Raji (cell line): Measurements from ENCODE around the gene CCR5AS.

Experiments used
- POLR2A ChIP-seq: IDR thresholded peaks from 2 replicates; pipeline ENCODE4 v1.6.1; 2011; ENCODE audit warnings: low read depth, low read length, control low read depth; ENCODE audit not compliant: insufficient read depth

The CCR5AS gene

DNA sequence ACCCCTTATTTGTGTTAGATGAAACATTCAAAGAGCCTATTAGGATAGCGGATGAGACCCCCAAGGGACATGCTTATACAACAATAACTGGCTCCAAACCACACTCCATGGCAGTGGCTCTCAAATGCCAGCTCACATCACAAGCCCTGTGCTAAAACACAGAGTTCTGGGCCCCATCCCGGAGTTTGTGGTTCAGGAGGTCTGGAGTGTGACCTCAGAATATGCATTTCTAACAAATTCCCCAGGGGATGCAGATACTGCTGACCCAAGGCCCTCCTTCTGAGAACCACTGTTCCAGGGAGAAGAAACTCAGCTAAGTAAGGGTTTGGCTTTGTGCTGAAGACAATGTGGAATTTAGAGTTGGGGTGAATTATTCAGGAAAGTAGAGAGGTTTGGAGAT lies 3.8 kb upstream of the CCR5AS start:
- TF ChIP-seq POLR2A, result no peak

DNA sequence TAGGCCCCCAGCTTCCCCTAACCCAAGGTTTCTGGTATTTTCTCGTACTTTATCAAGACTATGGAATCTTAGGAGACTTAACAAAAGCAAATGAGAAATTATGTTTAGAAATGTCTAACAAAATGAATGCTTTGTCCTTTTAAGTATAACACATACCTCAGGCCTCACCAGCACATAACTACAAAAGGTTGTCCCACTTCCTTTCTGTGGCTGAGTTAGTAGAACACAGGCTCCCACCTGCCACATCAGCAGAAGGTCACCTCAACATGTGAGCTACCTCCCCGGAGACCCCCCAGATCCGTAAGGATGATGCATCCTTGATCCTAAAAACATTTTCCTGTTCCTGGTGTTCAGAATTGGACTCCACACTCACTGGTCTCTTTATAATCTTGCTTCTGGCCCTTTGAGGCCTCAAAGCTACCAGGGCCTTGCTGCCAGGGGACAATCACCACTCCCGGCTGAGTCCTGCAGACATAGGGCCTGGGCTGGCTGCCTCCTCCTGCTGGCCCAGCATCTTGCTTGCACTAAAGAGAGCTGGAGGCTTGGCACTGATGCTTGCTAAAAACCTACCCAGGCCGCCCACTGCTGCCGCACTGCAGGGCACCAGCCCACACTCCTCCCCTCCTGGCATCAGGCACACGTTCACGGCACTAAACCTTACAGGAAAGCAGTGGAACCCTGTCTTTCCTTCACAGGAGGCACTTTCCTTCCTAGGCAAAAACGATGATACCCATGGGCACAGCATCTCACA lies 3.0 kb upstream of the CCR5AS start:
- no peak for TF ChIP-seq POLR2A

DNA sequence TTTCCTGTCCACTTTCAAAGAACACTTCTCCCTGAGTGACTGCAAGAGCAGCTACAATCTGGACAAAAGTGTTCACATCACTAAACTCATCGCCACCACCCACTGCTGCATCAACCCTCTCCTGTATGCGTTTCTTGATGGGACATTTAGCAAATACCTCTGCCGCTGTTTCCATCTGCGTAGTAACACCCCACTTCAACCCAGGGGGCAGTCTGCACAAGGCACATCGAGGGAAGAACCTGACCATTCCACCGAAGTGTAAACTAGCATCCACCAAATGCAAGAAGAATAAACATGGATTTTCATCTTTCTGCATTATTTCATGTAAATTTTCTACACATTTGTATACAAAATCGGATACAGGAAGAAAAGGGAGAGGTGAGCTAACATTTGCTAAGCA lies 2.0 kb upstream of the CCR5AS start:
- TF ChIP-seq POLR2A, result no peak

DNA sequence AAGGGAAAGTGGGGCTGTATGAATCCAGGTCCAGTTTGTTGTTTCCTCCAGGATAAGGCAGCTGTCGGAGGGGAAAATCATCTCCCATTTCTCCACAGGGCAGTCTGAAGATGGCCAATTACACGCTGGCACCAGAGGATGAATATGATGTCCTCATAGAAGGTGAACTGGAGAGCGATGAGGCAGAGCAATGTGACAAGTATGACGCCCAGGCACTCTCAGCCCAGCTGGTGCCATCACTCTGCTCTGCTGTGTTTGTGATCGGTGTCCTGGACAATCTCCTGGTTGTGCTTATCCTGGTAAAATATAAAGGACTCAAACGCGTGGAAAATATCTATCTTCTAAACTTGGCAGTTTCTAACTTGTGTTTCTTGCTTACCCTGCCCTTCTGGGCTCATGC lies 1.1 kb upstream of the CCR5AS start:
- TF ChIP-seq POLR2A, result no peak

DNA sequence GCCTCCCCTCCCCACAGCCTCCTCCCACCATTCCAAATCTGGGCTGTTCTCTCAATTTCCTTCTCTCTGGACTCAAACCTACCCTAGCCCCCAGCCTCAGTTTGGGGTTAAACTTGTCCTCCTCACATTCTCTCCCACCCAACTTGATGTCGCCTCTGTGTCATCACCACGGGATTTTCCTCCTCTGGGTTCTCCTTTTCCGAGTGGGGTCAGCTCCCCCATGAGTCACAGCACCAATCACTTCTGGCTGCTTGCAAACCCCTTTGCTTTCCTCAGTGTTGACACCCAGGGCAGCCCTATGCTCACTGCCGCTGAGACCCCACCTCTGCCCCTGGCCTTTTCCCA lies 451 bp downstream of the CCR5AS start:
- TF ChIP-seq POLR2A, result no peak

DNA sequence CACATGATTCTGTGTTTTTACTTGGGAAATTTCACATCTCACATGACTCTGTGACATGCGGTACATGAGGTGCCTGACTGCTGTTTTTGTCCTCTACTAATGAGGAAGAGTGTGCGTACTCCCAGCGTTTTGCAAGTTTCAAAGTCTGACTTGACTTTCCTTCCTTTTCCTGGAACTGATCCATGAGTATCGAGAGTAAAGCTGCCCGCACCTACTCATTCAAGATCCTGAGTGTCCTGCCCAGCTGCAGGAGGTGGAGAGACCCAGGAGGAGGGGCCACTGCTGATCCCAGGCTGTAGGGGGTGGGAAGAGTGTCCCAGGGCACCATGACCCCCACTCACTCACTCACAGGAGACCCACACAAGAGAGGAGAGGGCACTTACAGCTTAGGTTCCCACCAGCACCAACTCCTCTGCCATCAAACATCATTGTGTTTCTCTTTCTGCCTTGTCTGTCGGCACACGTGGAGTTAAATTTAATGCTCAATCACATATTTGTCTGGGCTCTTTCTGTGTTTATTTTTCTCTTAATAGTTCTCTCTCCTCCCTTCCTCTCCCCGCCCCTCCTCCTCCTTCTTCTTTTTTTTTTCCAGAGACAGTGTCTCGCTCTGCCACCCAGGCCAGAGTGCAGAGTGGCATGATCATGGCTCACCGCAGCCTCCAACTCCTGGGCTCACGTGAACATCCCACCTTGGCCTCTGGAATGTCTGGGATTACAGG lies 1.4 kb downstream of the CCR5AS start:
- TF ChIP-seq POLR2A, result no peak

DNA sequence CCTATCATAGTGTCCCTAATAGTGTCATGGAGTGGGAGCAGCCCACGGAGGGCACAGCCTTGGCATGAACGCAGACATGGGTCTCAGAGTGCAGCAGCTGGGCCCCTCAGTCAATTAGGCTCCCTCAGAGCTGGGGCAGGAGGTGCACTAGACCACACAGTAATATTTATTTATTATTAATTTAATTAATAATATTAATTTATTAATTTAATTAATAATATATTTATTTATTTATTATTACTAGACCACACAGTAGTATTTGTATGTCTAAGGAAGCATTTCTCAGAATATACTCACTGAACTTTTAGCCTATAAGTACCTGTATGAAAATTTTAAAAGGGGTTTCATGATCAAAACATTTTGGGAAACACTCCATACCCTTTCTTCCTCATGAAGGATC lies 5.3 kb downstream of the CCR5AS start:
- TF ChIP-seq POLR2A, result no peak

DNA sequence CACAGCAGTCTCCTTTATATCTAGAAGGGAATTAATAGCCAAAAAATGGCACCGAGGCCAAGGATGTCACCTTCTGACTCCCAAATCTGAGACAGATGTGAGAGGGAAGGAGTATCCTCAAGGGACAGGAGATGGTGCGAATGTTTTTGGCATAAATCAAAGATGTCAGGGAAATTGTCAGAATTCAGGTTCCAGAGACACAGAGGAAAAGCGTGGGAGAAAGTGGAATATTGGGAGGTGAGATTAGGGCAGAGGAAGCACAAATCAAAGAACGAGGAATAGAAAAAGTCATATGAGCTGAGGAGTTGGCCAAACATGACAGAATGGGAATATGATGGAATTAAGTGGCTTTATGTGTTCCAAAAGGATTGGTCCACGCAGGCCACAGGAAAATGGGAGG lies 6.0 kb downstream of the CCR5AS start:
- no peak for TF ChIP-seq POLR2A

DNA sequence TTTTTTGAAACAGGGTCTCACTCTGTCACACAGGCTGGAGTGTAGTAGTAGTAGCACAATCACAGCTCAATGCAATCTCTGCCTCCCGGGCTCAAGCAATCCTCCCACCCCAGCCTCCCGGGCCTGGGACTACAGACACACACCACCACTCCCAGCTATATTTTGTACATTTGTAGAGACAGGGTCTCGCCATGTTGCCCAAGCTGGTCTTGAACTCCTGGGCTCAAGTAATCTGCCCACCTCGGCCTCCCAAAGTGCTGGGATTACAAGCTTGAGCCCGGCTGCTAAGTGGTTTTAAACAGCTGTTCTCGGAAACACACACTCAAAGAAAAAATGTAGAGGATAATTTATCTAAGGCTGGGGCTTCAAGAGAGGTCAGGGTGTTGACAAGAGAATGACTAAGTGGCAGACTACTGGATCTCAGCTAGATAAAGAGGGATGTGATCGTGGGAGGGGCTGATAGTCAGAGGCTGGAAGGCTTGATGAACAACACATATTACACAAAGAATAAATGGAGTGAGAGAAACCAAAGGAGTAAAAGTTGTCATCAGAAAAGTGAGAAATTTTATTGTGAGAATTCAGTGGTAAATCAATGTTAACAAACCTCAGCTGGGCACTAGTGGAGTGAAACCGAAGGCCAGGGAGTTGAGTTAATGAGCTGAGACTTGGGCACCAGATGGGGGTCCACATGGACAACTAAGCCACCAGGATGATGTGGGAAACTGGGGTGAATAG lies 6.7 kb downstream of the CCR5AS start:
- TF ChIP-seq POLR2A, result no peak

DNA sequence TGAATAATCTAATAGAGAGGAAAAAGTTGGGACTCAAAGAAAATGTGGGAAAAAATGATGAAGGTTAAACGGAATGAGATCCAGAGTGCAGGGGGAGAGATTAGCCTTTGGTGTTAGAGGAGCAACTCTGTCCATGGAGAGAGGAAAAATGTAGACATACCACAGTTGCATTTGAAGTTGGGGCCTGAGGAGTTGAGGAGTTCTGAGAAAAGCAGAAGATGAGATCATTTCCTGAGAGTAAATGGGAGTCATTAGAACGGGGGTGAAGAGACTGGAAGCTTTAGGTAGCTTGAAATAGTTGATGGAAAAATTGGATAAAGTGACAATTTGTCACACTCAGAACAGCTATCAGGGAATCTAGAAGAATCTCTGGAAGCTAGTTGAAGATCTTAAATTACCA lies 7.3 kb downstream of the CCR5AS start:
- TF ChIP-seq POLR2A, result no peak

DNA sequence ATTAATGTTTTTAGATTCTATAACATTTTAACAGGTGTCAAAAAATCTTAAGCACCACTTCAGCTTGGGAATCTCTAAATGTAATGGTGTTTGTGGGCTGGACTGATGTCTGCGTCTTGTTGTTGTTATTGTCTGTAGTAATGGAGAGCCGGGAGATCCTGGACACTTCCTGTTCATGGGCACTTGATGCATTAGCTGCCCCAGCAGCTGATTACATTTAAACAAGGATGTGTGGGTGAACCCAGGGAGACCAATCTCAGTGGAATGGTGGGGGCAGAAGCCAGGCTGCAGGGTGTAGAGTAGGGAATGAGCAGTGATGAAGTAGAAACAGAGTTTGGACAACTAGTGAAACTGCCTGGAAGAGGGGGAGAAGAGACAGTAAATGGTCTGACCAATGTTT lies 7.8 kb downstream of the CCR5AS start:
- no peak for TF ChIP-seq POLR2A

DNA sequence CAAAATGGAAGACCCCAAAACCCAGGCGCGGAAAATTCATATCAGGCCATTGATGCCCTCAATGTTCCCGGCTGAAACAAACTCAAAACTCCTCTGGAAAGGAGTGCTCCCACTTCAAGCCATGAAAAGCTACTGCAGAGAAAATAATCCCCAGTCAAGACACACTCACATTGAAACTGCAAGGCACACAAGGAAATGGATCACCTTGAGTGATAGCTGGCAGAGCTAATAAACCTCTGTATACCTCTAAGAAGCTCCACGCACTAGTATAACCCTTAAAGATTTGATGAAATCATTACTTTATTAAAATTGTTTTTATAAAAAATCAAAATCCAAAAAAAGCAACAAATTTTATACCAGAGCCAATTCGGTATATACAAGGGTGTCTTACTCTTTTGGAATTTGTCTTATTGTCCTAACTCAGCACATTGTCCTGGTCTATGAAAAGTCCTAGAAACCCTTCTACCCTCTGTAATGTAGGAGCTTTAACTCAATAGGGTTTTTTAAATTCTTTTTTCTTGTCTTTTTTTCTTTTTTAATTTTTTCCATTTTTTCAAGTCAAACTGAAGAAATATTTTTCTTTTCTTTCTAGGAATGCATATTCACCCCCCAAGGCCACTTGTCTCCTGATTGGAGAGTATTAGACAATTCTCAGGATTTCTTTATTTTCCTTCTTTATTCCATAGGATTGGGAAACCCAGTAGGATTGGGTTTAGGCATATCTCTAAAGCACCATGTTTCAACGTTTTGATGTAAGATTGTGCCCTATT lies 8.5 kb downstream of the CCR5AS start:
- TF ChIP-seq POLR2A, result no peak

DNA sequence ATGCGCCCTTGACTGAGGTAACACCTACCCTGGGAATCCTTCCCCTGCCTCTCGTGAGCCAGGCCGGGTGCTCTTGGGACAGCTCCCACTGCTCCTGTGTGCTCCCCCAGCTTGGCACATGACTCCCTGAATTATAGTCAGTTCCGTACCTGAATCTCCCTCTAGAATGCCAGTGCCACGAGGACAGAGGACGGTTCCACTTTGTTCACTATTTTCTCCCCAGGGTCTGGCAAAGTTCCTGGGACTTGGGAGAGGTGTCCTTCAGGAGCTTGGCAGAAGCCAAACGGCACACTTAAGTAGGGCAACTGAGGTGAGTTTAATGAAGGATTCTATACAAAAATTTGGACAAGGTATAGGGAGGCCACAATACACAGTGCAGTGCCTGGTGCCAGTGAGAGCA lies 9.8 kb downstream of the CCR5AS start:
- no peak for TF ChIP-seq POLR2A

DNA sequence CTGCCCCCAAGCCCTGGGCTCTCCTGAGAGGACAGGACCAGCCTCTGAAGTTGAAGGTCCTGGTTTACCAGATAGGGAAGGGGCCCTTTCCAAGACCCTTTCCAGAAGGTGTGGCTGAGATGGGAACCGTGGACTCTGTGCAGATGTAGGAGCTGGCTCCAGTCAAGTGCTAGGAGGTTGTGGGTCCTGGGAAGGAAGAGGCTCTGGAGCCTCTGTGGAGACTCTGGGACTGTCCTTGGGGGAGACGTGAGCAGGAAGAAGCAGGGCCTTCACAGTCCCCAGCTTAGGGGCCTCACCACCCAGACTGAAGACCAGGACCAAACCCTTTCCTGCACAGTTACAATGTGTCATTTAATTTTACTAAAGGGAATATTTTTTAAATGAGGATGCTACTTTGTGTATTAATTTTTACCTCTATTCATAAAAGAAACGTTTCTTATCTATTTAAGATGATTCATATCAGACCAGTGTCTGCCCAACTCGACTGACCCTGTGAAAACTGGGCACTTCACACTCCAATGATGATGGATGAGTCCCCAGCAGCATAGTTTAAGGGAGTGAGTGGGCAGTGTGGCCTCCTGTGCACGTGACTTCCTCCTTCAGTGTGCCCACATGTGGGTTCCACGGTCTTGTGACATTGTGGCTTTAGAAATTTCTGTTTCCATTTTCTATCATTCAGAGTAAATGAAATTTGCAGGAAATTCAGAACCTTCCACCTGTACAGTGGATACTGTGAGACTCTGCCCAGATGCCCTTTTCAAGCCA lies 10.9 kb downstream of the CCR5AS start:
- no peak for TF ChIP-seq POLR2A

DNA sequence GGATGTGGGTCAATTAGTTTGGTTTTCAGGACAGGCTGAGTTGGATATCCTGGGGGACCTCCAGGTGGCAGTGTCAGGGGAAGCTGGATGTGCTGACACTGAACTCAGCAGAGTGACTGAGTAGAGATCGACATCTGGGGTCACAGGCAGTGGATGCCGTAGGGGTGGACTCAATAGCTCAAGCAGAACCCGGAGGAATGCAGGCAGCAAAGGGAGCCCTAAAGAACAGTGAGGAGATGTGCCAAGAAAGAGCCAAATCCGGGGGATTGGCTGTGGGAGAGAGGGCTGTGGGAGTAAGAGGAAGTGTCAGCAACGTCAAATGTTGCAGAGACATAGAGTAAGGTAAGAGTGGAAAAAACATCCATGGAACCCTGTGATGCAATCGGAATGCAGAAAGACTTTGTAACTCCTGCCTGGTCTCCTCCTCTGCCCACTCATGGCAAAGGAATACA lies 11.6 kb downstream of the CCR5AS start:
- TF ChIP-seq POLR2A, result no peak
